ENCODE data around the gene MFN1.
A peak's percentile ranks its signal among the peaks of the same experiment; 100 is the strongest.

MFN1 gene

GRCh38 chr3:179336345-179336929, 11.1 kb upstream of the MFN1 start:
- TF ChIP-seq CTCF (conservative IDR thresholded peaks at IDR 0.05; ENCODE audit: low read depth), result no peak
- no peak overlapping the region for H3K27ac ChIP-seq
- CTCF ChIA-PET, result interaction anchor here (0.7 kb wide), 1 partner anchor 17 kb away, joined by 5 read pairs; no protein-coding TSS in a partner anchor
- POLR2A ChIA-PET (ENCODE audit: low non-redundant PET), result no interaction called here
- no peak for DNase-seq (ENCODE audit: low spot score)

GRCh38 chr3:179348325-179349013, 960 bp downstream of the MFN1 start:
- no peak for TF ChIP-seq CTCF (conservative IDR thresholded peaks at IDR 0.05; ENCODE audit: low read depth)
- no peak for DNase-seq (ENCODE audit: low spot score)
- peak overlapping the region; percentile 83 for H3K27ac ChIP-seq
- CTCF ChIA-PET, result no interaction called here
- POLR2A ChIA-PET (ENCODE audit: low non-redundant PET), result no interaction called here

GRCh38 chr3:179355996-179356395, 8.5 kb downstream of the MFN1 start:
- no peak for DNase-seq (ENCODE audit: low spot score)
- POLR2A ChIA-PET (ENCODE audit: low non-redundant PET), result no interaction called here

GRCh38 chr3:179363332-179363731, 15.8 kb downstream of the MFN1 start:
- H3K27ac ChIP-seq, result no peak overlapping the region
- POLR2A ChIA-PET (ENCODE audit: low non-redundant PET), result no interaction called here
- CTCF ChIA-PET, result no interaction called here
- no peak for DNase-seq (ENCODE audit: low spot score)
- TF ChIP-seq CTCF (conservative IDR thresholded peaks at IDR 0.05; ENCODE audit: low read depth), result no peak

More at GRCh38 chr3:179355996-179356395, 8.5 kb downstream of the MFN1 start:
- CTCF ChIA-PET, result no interaction called here
- no peak overlapping the region for H3K27ac ChIP-seq
- no peak for TF ChIP-seq CTCF (conservative IDR thresholded peaks at IDR 0.05; ENCODE audit: low read depth)

GRCh38 chr3:179369621-179370020, 22.1 kb downstream of the MFN1 start:
- H3K27ac ChIP-seq, result no peak overlapping the region
- ChIA-PET CTCF (interaction anchor here (0.6 to 0.7 kb wide), 2 partner anchors 165 to 310 kb away, joined by 3 read pairs; no protein-coding TSS in a partner anchor), POLR2A (ENCODE audit: low non-redundant PET) (no interaction called here)
- no peak for TF ChIP-seq CTCF (conservative IDR thresholded peaks at IDR 0.05; ENCODE audit: low read depth)
- no peak for DNase-seq (ENCODE audit: low spot score)

GRCh38 chr3:179373938-179374337, 26.4 kb downstream of the MFN1 start:
- POLR2A ChIA-PET (ENCODE audit: low non-redundant PET), result no interaction called here
- TF ChIP-seq CTCF (conservative IDR thresholded peaks at IDR 0.05; ENCODE audit: low read depth), result no peak
- no peak for DNase-seq (ENCODE audit: low spot score)
- H3K27ac ChIP-seq, result no peak overlapping the region
- CTCF ChIA-PET, result no interaction called here

Measured in RWPE1 (cell line).